GM12892 (cell line): Measurements from ENCODE around the gene ZG16.
"Not testable (repeated sequence)": the region's sequence is repeated elsewhere in the genome, so short reads cannot be mapped to it uniquely, and the experiment has no call there.

Source experiments
- DNase-seq: peaks from one replicate; pipeline ENCODE4 v3.0.0; 2011; ENCODE audit not compliant: insufficient read length
- FAIRE-seq: peaks from 2 replicates; lab custom pipeline; 2011; peaks lifted over from hg19 to GRCh38; lab: Jason Lieb, UNC
- POLR2A ChIP-seq: IDR thresholded peaks from 2 replicates; pipeline ENCODE4 v1.6.1; 2011; ENCODE audit warnings: low read depth, low read length, control low read depth
- POLR2AphosphoS5 ChIP-seq: IDR thresholded peaks from 2 replicates; pipeline ENCODE4 v1.6.1; 2011; ENCODE audit warnings: low read depth, low read length, control low read depth
- TAF1 ChIP-seq: IDR thresholded peaks from 2 replicates; pipeline ENCODE4 v1.6.1; 2011; ENCODE audit warnings: low read depth, mild to moderate bottlenecking, control low read depth, low read length, borderline replicate concordance

ZG16 gene

GRCh38 chr16:29774730-29775129, 3.3 kb upstream of the ZG16 start:
- TF ChIP-seq POLR2A, result no peak
- no peak for TF ChIP-seq POLR2AphosphoS5
- no peak for TF ChIP-seq TAF1
- FAIRE-seq (no peak), DNase-seq (no peak)

GRCh38 chr16:29775742-29776408, 2.2 kb upstream of the ZG16 start:
- FAIRE-seq (no peak), DNase-seq (no peak)
- TF ChIP-seq POLR2A, result no peak
- no peak for TF ChIP-seq TAF1

GRCh38 chr16:29779474-29779873, 1.4 kb downstream of the ZG16 start:
- TF ChIP-seq TAF1 (no peak), POLR2AphosphoS5 (no peak), POLR2A (no peak)
- DNase-seq (no peak), FAIRE-seq (no peak)

GRCh38 chr16:29783094-29783953, 5.3 kb downstream of the ZG16 start:
- FAIRE-seq, result not testable (repeated sequence)

GRCh38 chr16:29784157-29784556, 6.1 kb downstream of the ZG16 start:
- no peak for FAIRE-seq
- no peak for TF ChIP-seq POLR2AphosphoS5
- no peak for TF ChIP-seq POLR2A
- TF ChIP-seq TAF1, result no peak
- no peak for DNase-seq

More at GRCh38 chr16:29783094-29783953, 5.3 kb downstream of the ZG16 start:
- DNase-seq, result not testable (repeated sequence)

GRCh38 chr16:29784901-29785500, 6.9 kb downstream of the ZG16 start:
- TF ChIP-seq POLR2A, result no peak
- FAIRE-seq (no peak), DNase-seq (peak; percentile 66)

GRCh38 chr16:29787155-29787554, 9.1 kb downstream of the ZG16 start:
- not testable (repeated sequence) for FAIRE-seq

GRCh38 chr16:29789775-29790182, 11.7 kb downstream of the ZG16 start:
- DNase-seq (no peak), FAIRE-seq (no peak)
- TF ChIP-seq POLR2A (no peak), POLR2AphosphoS5 (no peak), TAF1 (no peak)

More at GRCh38 chr16:29787155-29787554, 9.1 kb downstream of the ZG16 start:
- not testable (repeated sequence) for DNase-seq

GRCh38 chr16:29790183-29790948, 12.3 kb downstream of the ZG16 start, which contains the start of gene KIF22:
TSS of gene KIF22 (plus strand) at chr16:29790751. CDS start at chr16:29790760, 9 bp downstream.
- TF ChIP-seq POLR2A, result peak; percentile 89
- peak; percentile 80 for TF ChIP-seq POLR2AphosphoS5
- peak; percentile 55; the same call in 1 of the 2 replicates for TF ChIP-seq TAF1
- DNase-seq (peak; percentile 99), FAIRE-seq (peak; percentile 90)

- FAIRE-seq, result peak; percentile 62
- TF ChIP-seq POLR2A (no peak), TAF1 (no peak), POLR2AphosphoS5 (no peak)
- no peak for DNase-seq
These were observed 13.1 kb downstream of the ZG16 start for GRCh38 chr16:29790949-29791844.
